GM12873 (cell line): ENCODE measurements around the gene IQCN.

Experiments
- CTCF ChIP-seq: IDR thresholded peaks from 2 replicates; pipeline ENCODE4 v1.5.1; 2012; ENCODE audit warnings: low read depth, mild to moderate bottlenecking, moderate library complexity, low read length, control low read depth; ENCODE audit not compliant: insufficient read depth; ENCODE audit errors: missing control alignments

The IQCN gene

GRCh38 chr19:18319591-18320135 lies 45.4 kb upstream of the IQCN start:
- TF ChIP-seq CTCF, result no peak

- no peak for TF ChIP-seq CTCF
Observed at GRCh38 chr19:18317961-18318800, 43.9 kb upstream of the IQCN start.

GRCh38 chr19:18313398-18313797 lies 39.1 kb upstream of the IQCN start:
- no peak for TF ChIP-seq CTCF

GRCh38 chr19:18312092-18312534 lies 37.9 kb upstream of the IQCN start:
- no peak for TF ChIP-seq CTCF

GRCh38 chr19:18311502-18312091 lies 37.3 kb upstream of the IQCN start:
- TF ChIP-seq CTCF, result no peak

- no peak for TF ChIP-seq CTCF
Observed at GRCh38 chr19:18310966-18311365, 36.7 kb upstream of the IQCN start.

- TF ChIP-seq CTCF, result no peak
Observed at GRCh38 chr19:18310118-18310909, 36.1 kb upstream of the IQCN start.
